SK-N-SH (cell line): ENCODE measurements around the gene TARS3.

Source experiments
- EP300 ChIP-seq, 2 experiments: IDR thresholded peaks; 2 replicates each; pipeline versions ENCODE4 v1.4.0 to v1.6.1; 2012; ENCODE audit warnings: borderline replicate concordance in 1 of 2, low read depth in 1 of 2, low read length in 1 of 2
- EZH2phosphoT487 ChIP-seq: fragments of 200-600 bp; sonication (generic); IDR thresholded peaks from 2 replicates; pipeline ENCODE4 v1.6.1; 2017; ENCODE audit warnings: low read depth, mixed run types, mild to moderate bottlenecking, antibody characterized with exemption, moderate library complexity, borderline replicate concordance
- RAD21 ChIP-seq: IDR thresholded peaks from 2 replicates; pipeline ENCODE4 v1.6.1; 2012; ENCODE audit warnings: mild to moderate bottlenecking, low read length
- RXRA ChIP-seq: IDR thresholded peaks from 2 replicates; pipeline ENCODE4 v1.4.0; 2012; ENCODE audit warnings: low read depth, mild to moderate bottlenecking, borderline replicate concordance
- TAF1 ChIP-seq: IDR thresholded peaks from 2 replicates; pipeline ENCODE4 v1.6.1; 2012; ENCODE audit warnings: low read depth, mild to moderate bottlenecking, low read length, moderate library complexity, borderline replicate concordance
- TEAD4 ChIP-seq: IDR thresholded peaks from 2 replicates; pipeline ENCODE4 v1.4.0; 2012; ENCODE audit warnings: mild to moderate bottlenecking, borderline replicate concordance; ENCODE audit not compliant: insufficient read depth
- TF ChIP-seq, protein P1 (sequence below): fragments of 200-600 bp; sonication (generic); IDR thresholded peaks from 2 replicates; pipeline ENCODE4 v1.6.1; 2017; ENCODE audit warnings: antibody characterized with exemption, mild to moderate bottlenecking, moderate library complexity
- TF ChIP-seq, protein P2 (sequence below): fragments of 150-350 bp; IDR thresholded peaks from 2 replicates; pipeline ENCODE4 v1.6.1; 2016; ENCODE audit warnings: mild to moderate bottlenecking, low read depth, low read length

DNA sequence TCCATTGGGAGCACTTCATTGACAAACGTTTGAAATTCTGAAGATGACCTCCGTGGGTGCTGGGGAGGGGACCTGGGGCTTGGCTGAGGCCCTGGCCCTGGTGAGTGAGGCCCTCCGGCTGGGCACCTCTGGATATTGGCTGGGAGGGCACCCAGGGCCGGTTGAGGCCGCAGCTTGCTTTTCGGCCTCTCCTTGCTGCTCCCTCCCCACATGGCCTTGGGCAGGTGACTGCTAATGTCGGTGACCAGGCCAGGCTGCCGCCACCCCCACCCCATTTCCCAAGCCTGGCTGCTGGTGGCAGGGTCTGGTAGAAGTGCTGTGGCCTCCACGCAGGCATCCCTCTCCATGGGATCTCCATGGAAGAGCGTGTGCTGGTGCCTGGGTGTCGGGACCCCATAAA lies 111.6 kb downstream of the TARS3 start:
- TF ChIP-seq, protein P1, sequence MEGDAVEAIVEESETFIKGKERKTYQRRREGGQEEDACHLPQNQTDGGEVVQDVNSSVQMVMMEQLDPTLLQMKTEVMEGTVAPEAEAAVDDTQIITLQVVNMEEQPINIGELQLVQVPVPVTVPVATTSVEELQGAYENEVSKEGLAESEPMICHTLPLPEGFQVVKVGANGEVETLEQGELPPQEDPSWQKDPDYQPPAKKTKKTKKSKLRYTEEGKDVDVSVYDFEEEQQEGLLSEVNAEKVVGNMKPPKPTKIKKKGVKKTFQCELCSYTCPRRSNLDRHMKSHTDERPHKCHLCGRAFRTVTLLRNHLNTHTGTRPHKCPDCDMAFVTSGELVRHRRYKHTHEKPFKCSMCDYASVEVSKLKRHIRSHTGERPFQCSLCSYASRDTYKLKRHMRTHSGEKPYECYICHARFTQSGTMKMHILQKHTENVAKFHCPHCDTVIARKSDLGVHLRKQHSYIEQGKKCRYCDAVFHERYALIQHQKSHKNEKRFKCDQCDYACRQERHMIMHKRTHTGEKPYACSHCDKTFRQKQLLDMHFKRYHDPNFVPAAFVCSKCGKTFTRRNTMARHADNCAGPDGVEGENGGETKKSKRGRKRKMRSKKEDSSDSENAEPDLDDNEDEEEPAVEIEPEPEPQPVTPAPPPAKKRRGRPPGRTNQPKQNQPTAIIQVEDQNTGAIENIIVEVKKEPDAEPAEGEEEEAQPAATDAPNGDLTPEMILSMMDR = no peak
- no peak for TF ChIP-seq EZH2phosphoT487
- no peak for TF ChIP-seq EP300 (IDR thresholded peaks at IDR 0.05; ENCODE audit: borderline replicate concordance in 1 of 2, low read depth in 1 of 2, low read length in 1 of 2)
- TF ChIP-seq TEAD4 = no peak
- TF ChIP-seq, protein P2, sequence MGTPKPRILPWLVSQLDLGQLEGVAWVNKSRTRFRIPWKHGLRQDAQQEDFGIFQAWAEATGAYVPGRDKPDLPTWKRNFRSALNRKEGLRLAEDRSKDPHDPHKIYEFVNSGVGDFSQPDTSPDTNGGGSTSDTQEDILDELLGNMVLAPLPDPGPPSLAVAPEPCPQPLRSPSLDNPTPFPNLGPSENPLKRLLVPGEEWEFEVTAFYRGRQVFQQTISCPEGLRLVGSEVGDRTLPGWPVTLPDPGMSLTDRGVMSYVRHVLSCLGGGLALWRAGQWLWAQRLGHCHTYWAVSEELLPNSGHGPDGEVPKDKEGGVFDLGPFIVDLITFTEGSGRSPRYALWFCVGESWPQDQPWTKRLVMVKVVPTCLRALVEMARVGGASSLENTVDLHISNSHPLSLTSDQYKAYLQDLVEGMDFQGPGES = no peak
- TF ChIP-seq RAD21 = no peak
- no peak for TF ChIP-seq RXRA
- TF ChIP-seq TAF1 = no peak
